A673 (cell line): ENCODE results near the gene PXN.

Experiments
- EZH2 ChIP-seq: fragments of 200-600 bp; sonication (generic); IDR thresholded peaks from 2 replicates; pipeline ENCODE4 v1.6.1; 2017; ENCODE audit warnings: borderline replicate concordance, low read depth, mild to moderate bottlenecking, mixed read lengths, antibody characterized with exemption, low read length; ENCODE audit not compliant: poor library complexity, severe bottlenecking
- TF ChIP-seq, protein P1 (sequence below): fragments of 300-800, 200-600 bp; sonication (generic); conservative IDR thresholded peaks from 2 replicates; pipeline ENCODE4 v1.5.1; 2017; ENCODE audit warnings: low read depth, mild to moderate bottlenecking, antibody characterized with exemption, low read length, moderate library complexity, mixed read lengths

DNA sequence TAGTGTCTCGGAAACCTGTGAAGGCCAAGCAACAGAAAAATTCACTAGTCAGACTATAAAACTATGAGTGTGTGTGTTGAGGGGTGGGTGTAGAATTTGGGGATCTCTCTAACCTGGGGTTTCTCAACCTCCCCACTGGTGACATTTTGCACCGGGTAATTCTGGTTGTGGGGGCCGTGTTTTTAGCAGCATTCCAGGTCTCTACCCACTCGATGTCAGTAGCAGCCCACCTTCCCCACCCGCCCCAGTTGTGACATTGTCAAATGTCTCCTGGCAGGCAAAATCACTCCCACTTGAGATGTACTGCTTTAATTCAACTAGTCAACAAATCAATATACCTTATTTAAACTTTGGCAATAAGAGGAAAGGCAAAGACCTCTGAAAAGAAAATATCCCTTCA is 75.1 kb downstream of the PXN start:
- TF ChIP-seq, protein P1, sequence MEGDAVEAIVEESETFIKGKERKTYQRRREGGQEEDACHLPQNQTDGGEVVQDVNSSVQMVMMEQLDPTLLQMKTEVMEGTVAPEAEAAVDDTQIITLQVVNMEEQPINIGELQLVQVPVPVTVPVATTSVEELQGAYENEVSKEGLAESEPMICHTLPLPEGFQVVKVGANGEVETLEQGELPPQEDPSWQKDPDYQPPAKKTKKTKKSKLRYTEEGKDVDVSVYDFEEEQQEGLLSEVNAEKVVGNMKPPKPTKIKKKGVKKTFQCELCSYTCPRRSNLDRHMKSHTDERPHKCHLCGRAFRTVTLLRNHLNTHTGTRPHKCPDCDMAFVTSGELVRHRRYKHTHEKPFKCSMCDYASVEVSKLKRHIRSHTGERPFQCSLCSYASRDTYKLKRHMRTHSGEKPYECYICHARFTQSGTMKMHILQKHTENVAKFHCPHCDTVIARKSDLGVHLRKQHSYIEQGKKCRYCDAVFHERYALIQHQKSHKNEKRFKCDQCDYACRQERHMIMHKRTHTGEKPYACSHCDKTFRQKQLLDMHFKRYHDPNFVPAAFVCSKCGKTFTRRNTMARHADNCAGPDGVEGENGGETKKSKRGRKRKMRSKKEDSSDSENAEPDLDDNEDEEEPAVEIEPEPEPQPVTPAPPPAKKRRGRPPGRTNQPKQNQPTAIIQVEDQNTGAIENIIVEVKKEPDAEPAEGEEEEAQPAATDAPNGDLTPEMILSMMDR = no peak
- no peak for TF ChIP-seq EZH2
